GM12892 (cell line): ENCODE measurements around the gene PPP6R1.

Source experiments
- DNase-seq: peaks from one replicate; pipeline ENCODE4 v3.0.0; 2011; ENCODE audit not compliant: insufficient read length
- FAIRE-seq: peaks from 2 replicates; lab custom pipeline; 2011; peaks lifted over from hg19 to GRCh38; lab: Jason Lieb, UNC
- POLR2A ChIP-seq: IDR thresholded peaks from 2 replicates; pipeline ENCODE4 v1.6.1; 2011; ENCODE audit warnings: low read depth, low read length, control low read depth
- POLR2AphosphoS5 ChIP-seq: IDR thresholded peaks from 2 replicates; pipeline ENCODE4 v1.6.1; 2011; ENCODE audit warnings: low read depth, low read length, control low read depth
- TAF1 ChIP-seq: IDR thresholded peaks from 2 replicates; pipeline ENCODE4 v1.6.1; 2011; ENCODE audit warnings: low read depth, mild to moderate bottlenecking, control low read depth, low read length, borderline replicate concordance

Gene PPP6R1

GRCh38 chr19:55265723-55266386 lies 7.0 kb upstream of the PPP6R1 start:
- TF ChIP-seq POLR2A (no peak), POLR2AphosphoS5 (no peak), TAF1 (no peak)
- DNase-seq (no peak), FAIRE-seq (no peak)

GRCh38 chr19:55265173-55265572 lies 6.4 kb upstream of the PPP6R1 start:
- no peak for FAIRE-seq
- no peak for DNase-seq
- no peak for TF ChIP-seq POLR2A
- TF ChIP-seq TAF1, result no peak
- no peak for TF ChIP-seq POLR2AphosphoS5

GRCh38 chr19:55264531-55264930 lies 5.7 kb upstream of the PPP6R1 start:
- TF ChIP-seq POLR2A (no peak), POLR2AphosphoS5 (no peak), TAF1 (no peak)
- no peak for DNase-seq
- FAIRE-seq, result no peak

GRCh38 chr19:55262359-55262758 lies 3.5 kb upstream of the PPP6R1 start:
- TF ChIP-seq POLR2A, result no peak
- no peak for TF ChIP-seq TAF1
- no peak for TF ChIP-seq POLR2AphosphoS5
- no peak for DNase-seq

GRCh38 chr19:55261671-55262126 lies 2.9 kb upstream of the PPP6R1 start:
- no peak for TF ChIP-seq POLR2A
- TF ChIP-seq POLR2AphosphoS5, result no peak
- no peak for TF ChIP-seq TAF1
- DNase-seq, result no peak
- no peak for FAIRE-seq

More at GRCh38 chr19:55262359-55262758, 3.5 kb upstream of the PPP6R1 start:
- FAIRE-seq, result no peak

GRCh38 chr19:55259540-55260210 lies 858 bp upstream of the PPP6R1 start:
- DNase-seq (no peak), FAIRE-seq (no peak)
- TF ChIP-seq TAF1 (no peak), POLR2A (no peak; the same call in 1 of the 2 replicates), POLR2AphosphoS5 (no peak)

- FAIRE-seq (no peak), DNase-seq (no peak)
- TF ChIP-seq POLR2A (no peak), TAF1 (no peak), POLR2AphosphoS5 (no peak)
These were observed 365 bp downstream of the PPP6R1 start for GRCh38 chr19:55258476-55258827.

- DNase-seq (no peak), FAIRE-seq (no peak)
- TF ChIP-seq POLR2A, result no peak
- TF ChIP-seq TAF1, result no peak
- TF ChIP-seq POLR2AphosphoS5, result no peak
These were observed 1.1 kb downstream of the PPP6R1 start for GRCh38 chr19:55257461-55258420.

- FAIRE-seq, result no peak
- TF ChIP-seq TAF1, result no peak
- TF ChIP-seq POLR2AphosphoS5, result no peak; the same call in 1 of the 2 replicates
- TF ChIP-seq POLR2A, result no peak
- DNase-seq, result no peak
These were observed 2.0 kb downstream of the PPP6R1 start for GRCh38 chr19:55256562-55257460.
